NCI-H748 (cell line): ENCODE measurements around the gene OLFM4.
"Not testable (repeated sequence)": the region's sequence is repeated elsewhere in the genome, so short reads cannot be mapped to it uniquely, and the experiment has no call there.

ENCODE experiments used
- DNase-seq: peaks from one replicate; lab custom pipeline; 2025; ENCODE audit not compliant: unreplicated experiment; lab: John Stamatoyannopoulos, UW

OLFM4 gene

DNA sequence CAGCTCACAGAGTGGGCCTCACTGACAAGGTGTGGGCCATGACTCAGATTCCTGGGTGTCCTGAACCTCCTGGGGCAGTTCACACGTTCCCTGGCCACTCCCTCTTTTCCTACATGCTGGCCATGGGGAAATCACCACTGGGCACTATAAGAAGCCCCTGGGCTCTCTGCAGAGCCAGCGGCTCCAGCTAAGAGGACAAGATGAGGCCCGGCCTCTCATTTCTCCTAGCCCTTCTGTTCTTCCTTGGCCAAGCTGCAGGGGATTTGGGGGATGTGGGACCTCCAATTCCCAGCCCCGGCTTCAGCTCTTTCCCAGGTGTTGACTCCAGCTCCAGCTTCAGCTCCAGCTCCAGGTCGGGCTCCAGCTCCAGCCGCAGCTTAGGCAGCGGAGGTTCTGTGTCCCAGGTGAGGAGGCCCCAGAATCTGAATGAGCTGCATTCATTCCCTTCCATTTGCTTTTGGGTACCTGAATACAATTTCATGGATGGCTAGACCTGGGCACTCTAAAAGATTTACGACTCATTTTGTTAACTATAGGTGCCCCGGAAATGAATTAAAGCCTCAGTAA, at the start of gene OLFM4:
Gene OLFM4, plus strand, starts transcription at position 177 of the 567 bp plus-strand sequence. Its CDS starts 24 bp downstream, at position 201.
- no peak for DNase-seq

GRCh38 chr13:52978989-52979388, 49.6 kb upstream of the OLFM4 start:
- DNase-seq: no peak

GRCh38 chr13:52980695-52981094, 47.9 kb upstream of the OLFM4 start:
- no peak for DNase-seq

GRCh38 chr13:52983836-52984235, 44.8 kb upstream of the OLFM4 start:
- no peak for DNase-seq

GRCh38 chr13:52984881-52985363, 43.7 kb upstream of the OLFM4 start:
- DNase-seq: no peak

- DNase-seq: no peak
Observed at GRCh38 chr13:52991344-52992020, 37.1 kb upstream of the OLFM4 start.

GRCh38 chr13:52992110-52992509, 36.5 kb upstream of the OLFM4 start:
- DNase-seq: no peak

DNA sequence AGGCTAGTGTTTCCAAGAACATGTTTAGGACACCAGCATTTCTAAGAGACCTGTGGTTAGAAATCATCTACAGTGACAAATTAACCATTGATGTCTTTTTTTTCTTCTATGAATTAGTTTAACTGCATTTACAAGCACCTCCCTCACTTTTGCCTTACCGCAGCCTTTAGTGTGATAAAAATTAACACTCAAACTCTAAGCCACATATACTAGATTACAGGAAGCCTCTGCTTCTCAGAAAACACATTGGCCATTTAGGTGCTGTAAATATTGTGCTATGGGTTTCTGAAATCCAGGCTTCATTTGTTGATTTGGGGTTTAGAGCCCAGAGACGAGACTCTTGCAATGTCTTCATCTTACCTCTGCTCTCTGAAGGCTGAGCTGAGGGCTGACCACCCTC, 34.6 kb upstream of the OLFM4 start:
- no peak for DNase-seq

DNA sequence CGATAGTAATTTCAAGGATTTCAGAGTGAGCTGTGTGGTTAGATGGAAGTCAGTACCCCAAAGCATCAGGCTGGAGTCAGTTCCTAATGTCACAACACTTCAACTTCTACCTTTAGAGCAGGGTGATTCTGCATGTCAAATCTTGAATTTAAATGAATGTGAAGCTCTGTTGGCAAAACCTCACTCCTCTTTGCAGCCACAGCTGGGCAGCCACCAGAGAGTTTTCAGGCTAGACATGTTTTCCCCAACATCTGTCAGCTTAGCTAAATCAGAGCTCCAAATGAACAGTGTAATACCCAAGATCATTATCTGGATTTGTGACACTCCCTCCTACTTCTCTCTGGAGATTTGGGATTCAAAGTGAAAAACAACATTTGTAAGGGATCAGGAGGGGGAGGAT, 33.7 kb upstream of the OLFM4 start:
- no peak for DNase-seq

DNA sequence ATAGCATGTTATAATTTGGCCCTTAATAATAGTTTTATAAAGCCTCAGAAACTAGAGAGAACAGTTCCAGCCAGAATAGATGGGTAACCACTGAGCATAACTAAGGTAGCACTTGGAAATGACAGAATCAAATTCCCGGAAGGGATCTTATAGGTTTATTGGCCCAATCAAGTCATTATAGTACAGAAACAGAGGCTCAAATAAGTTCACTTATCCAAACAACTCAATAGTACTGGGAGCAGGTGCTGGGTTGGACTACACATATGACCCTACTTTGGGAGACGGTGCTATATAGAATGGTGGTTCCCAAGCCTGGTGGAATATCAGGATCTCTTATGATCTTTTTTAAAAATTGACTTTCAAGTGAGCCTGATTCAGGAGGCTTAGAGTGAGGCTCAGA, 32.7 kb upstream of the OLFM4 start:
- DNase-seq: no peak

DNA sequence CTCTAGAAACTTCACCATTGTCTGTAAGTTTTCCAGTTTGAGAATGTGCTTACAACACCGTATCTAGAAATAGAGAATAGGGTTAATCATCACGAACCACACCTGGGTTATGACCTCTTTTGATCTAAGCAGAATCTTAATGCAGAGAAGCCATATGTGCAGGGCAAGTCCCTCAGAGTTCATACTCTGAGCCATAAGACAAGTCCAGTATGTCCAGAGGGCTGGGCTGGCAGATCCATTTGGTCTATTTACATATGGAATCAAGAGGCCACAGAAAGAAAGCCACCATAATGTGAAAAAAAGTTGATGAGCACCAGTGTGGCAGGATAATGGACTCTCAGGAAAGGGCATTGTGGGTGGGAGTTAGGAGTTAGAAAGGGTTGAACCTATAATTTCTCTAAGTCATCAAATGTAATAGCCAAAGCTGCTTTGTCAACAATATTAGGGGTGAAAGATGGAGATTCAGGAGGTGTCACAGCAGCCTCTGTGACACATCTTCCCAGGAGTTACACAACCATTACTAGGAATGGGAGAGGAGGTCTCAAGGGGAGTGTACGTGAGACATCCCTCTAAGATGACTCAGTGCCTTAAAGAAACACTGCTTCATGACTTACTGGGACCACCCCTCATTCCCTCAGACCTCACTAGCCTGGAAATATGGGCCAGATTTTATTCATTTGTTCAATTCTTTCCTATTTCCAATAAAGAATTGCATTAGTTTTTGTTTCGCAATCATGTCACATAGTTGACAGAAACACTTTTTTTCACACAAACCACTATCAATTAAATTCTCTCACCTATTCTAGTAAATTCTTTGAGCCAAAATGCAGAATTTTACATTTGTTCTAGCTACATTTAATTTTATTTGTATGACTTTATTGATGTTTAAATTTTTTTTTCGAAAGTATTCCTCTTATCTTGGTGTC, 30.4 kb upstream of the OLFM4 start:
- DNase-seq: no peak

DNA sequence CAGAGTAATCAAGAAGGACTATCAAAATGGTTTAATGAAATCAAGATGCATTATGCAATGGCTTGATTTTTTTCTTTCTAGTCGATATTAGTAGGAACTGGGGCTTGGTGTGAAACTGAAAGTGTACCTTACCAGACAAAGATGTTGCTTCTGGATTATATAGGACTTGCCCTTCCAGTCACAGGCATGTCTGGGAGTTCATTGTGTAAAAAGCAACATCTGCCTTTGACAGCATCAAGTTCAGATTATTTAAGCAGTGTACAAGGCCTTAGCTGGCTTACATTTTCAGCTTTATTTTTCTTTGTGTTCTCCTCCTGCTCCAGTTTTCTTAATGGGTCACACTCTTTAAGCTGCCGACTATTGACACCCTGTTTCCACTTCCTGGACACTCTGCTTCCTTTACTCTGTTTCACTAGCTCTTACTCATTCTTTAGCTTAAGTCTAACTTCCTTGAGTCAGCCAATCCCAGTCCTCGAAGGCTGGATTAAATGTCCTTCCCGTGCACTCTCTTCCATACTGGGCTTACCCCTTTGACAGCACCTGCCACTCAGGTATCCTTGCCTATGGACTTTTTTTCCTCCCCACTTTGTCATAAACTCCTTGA, 29.4 kb upstream of the OLFM4 start:
- DNase-seq: no peak

- no peak for DNase-seq
Observed at GRCh38 chr13:53001444-53002225, 27.0 kb upstream of the OLFM4 start.

DNA sequence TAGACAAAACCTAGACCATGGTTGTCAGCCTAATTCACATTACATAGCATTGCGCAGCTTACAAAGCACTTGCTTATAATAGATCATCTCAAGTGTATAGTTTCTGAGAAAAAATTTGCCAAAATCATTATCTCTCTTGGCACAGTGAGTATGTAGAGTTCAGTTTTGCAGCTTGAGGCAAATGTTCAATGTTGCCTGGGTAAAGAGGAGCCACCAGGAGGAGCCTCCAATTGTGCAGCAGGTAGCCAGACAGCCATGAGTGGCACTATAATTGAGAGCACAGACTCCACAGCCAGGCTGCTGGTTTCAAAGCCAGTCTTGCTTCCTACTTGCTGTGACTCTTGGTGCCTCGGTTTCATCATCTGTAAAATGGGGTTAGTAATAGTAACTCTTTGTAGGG, 24.0 kb upstream of the OLFM4 start:
- DNase-seq: peak; percentile 22

DNA sequence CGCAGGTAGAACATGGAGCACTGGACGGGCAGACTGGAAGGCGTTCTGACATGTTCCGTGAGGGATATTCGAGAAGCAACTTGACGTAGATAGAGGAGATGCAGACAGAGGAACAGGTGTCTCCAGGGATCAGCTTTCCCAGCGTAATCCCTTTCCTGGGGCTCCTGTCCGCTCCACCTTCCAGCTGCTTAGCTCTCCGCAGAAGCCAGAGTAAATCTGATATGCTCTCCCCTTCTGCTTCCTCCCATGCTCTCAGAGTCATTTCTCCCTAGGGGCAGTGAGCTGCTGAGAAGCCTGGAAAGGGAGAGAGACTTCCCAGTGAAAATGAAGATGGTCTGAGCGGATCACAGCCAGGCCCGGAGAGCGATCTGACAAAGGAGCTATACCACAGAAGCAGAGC, 23.0 kb upstream of the OLFM4 start:
- no peak for DNase-seq

DNA sequence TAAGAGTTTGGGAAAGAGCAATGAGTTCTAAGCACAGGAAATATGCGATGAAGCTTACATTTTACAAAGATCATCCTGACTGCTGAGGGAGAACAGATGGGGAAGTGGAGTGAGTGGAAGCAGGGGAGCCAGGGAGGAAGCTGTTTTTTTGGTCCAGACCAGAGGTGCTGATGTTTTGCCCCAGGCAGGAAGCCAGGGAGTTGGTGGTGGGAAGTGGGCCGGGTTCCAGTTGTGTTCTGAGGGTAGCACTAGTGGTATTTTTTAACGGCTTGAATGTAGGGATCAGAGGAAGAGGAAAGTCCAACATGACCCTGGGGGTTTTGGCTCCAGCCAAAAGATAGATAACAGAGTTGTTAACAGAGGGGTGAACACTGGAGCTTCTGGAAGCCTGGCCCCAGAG, 20.7 kb upstream of the OLFM4 start:
- no peak for DNase-seq

GRCh38 chr13:53010374-53011105, 18.1 kb upstream of the OLFM4 start:
- peak; percentile 79 for DNase-seq

GRCh38 chr13:53012707-53013106, 15.9 kb upstream of the OLFM4 start:
- no peak for DNase-seq

GRCh38 chr13:53013113-53013512, 15.5 kb upstream of the OLFM4 start:
- no peak for DNase-seq

- DNase-seq: not testable (repeated sequence)
Observed at GRCh38 chr13:53014018-53014417, 14.6 kb upstream of the OLFM4 start.
